Measurements from ENCODE around the gene BBX. TPM values are rescaled to one million over a fixed set of nuclear protein-coding genes. Genes with fewer than 3 reads are reported as not detected.

The BBX gene
- total and polyA plus RNA-seq, 2 of the 13 experiments (the other 11 are each of a cell fraction or from before 2014, with no cell fraction given), result 13.7 to 23.2 TPM

- no peak for TF ChIP-seq KLF13 (CRISPR knock-in tag; IDR thresholded peaks at IDR 0.05)
- no peak for TF ChIP-seq CREM (IDR thresholded peaks at IDR 0.05)
- TF ChIP-seq CREM (CRISPR knock-in tag; IDR thresholded peaks at IDR 0.05), result no peak
- no peak for TF ChIP-seq MXD1 (CRISPR knock-in tag; IDR thresholded peaks at IDR 0.05)
- TF ChIP-seq ZFP90 (CRISPR knock-in tag; IDR thresholded peaks at IDR 0.05; ENCODE audit: borderline replicate concordance), result no peak
- TF ChIP-seq AGO1 (IDR thresholded peaks at IDR 0.05; ENCODE audit: low read depth, low read length, poor library complexity, severe bottlenecking), result no peak
- no peak for TF ChIP-seq SIX4 (CRISPR knock-in tag; IDR thresholded peaks at IDR 0.05)
- TF ChIP-seq ZNF260 (CRISPR knock-in tag; IDR thresholded peaks at IDR 0.05; ENCODE audit: borderline replicate concordance, low read depth), result no peak
- no peak for TF ChIP-seq RORA (CRISPR knock-in tag; IDR thresholded peaks at IDR 0.05)
- no peak for TF ChIP-seq HHEX (CRISPR knock-in tag; IDR thresholded peaks at IDR 0.05)
- no peak for TF ChIP-seq ZNF143 (CRISPR knock-in tag; IDR thresholded peaks at IDR 0.05)
- no peak for TF ChIP-seq SRF (IDR thresholded peaks at IDR 0.05; ENCODE audit: low read depth, low read length)
- TF ChIP-seq SSRP1 (CRISPR knock-in tag; IDR thresholded peaks at IDR 0.05), result no peak
- TF ChIP-seq ZMYM3 (CRISPR knock-in tag; IDR thresholded peaks at IDR 0.05), result no peak
- no peak for TF ChIP-seq ZBTB7A (CRISPR knock-in tag; IDR thresholded peaks at IDR 0.05)
- no peak for TF ChIP-seq ATF4 (CRISPR knock-in tag; IDR thresholded peaks at IDR 0.05)
- no peak for TF ChIP-seq ZNF512B (CRISPR knock-in tag; IDR thresholded peaks at IDR 0.05; ENCODE audit: borderline replicate concordance)
- TF ChIP-seq SYNCRIP (IDR thresholded peaks at IDR 0.05; ENCODE audit: insufficient read depth, low read depth, low read length), result no peak
- TF ChIP-seq CREBL2 (CRISPR knock-in tag; IDR thresholded peaks at IDR 0.05; ENCODE audit: borderline replicate concordance), result no peak
- no peak overlapping the region for H3K9ac ChIP-seq (ENCODE audit: insufficient read depth, low read depth, low read length)
- no peak for FAIRE-seq
- in situ Hi-C loops (cut with HindIII; ENCODE audit: extremely low pct_ligation_motif_present, low pct_unique_long_range_greater_than_20kb) (loop anchor here (25.0 kb wide), 1 partner anchor 596 kb away; no protein-coding TSS in a partner anchor), intact Hi-C loops (cut with micrococcal nuclease; ENCODE audit: unreplicated experiment) (no loop called here)
- no peaks in the 10 kb centered on the region for H3K79me2 ChIP-seq (ENCODE audit: insufficient read depth, low read length)
- no peak for DNase-seq (ENCODE audit: low spot score)
- BruUV-seq (replicated peaks), result no TSS peak
- H3K9me3 ChIP-seq (ENCODE audit: low read length), result no peaks in the 10 kb centered on the region
- no peak overlapping the region for H2AFZ ChIP-seq (ENCODE audit: low read length)
- no peak for ATAC-seq
- POLR2A ChIA-PET, result no interaction called here
- CTCF ChIA-PET (ENCODE audit: low intra/inter-chr PET ratio, low total read pairs), result no interaction called here
- 48% methylated on average over 6 of the region's 6 CpGs for WGBS (ENCODE audit: low lambda C conversion rate)
- H3K36me3 ChIP-seq (replicated peaks in 1 of 2; ENCODE audit: control insufficient read depth in 1 of 2, insufficient read depth in 2 of 2, low read length in 2 of 2), result no peaks in the 10 kb centered on the region
- no peak overlapping the region for H3K4me2 ChIP-seq (ENCODE audit: low read depth, low read length)
- H3K4me3 ChIP-seq (replicated peaks in 1 of 3; ENCODE audit: insufficient read depth in 1 of 3, low read depth in 2 of 3, low read length in 3 of 3), result no peak overlapping the region
- no peak overlapping the region for H3K27ac ChIP-seq (ENCODE audit: extremely low read length, insufficient read depth, low read length)
- H4K20me1 ChIP-seq (ENCODE audit: insufficient read depth, low read length), result no peaks in the 10 kb centered on the region
- no peaks in the 10 kb centered on the region for H3K27me3 ChIP-seq (ENCODE audit: control insufficient read depth in 1 of 2, insufficient read depth in 2 of 2, low read length in 2 of 2)
- peaks cover 46% of the 10 kb centered on the region for H3K4me1 ChIP-seq (ENCODE audit: insufficient read depth, low read length)
Observed at GRCh38 chr3:107833043-107833442, 310.3 kb downstream of the BBX start.
